ENCODE measurements around the gene SEPTIN1.
"Not testable (repeated sequence)": the region's sequence is repeated elsewhere in the genome, so short reads cannot be mapped to it uniquely, and the experiment has no call there.

Gene SEPTIN1

DNA sequence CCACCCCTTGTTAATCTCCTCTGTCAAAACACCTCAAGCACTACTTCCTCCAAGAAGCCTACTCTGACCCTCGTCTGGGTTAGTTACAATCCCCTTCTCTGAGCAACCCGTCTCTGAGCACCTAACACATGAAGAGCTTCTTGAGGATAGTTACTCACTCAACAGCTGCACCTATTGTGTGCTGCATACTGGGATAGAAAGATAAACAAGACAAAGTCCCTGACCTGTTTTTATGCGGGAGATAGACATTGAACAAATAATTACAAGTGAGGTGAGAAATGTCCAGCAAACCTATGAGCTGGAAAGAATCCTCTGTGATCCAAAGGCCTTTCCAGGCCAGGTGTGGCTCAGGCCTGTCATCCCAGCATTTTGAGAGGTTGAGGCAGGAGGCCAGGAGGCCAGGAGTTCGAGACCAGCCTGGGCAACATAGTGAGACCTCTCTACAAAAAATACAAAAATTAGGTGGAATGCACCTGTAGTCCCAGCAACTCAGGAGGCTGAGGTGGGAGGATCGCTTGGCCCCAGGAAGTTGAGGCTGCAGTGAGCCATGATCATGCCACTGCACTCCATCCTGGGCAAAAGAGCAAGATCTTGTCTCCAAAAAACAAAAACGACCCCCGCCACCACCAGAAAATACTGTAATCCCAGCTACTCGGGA, 19.5 kb upstream of the SEPTIN1 start:
- no peak for DNase-seq

- peak in 2 of 51 donors; percentile 40 to 60 for DNase-seq
Measured at GRCh38 chr16:30399435-30400186, 17.2 kb upstream of the SEPTIN1 start.

GRCh38 chr16:30398661-30399434, 16.5 kb upstream of the SEPTIN1 start:
- DNase-seq: no peak

DNA sequence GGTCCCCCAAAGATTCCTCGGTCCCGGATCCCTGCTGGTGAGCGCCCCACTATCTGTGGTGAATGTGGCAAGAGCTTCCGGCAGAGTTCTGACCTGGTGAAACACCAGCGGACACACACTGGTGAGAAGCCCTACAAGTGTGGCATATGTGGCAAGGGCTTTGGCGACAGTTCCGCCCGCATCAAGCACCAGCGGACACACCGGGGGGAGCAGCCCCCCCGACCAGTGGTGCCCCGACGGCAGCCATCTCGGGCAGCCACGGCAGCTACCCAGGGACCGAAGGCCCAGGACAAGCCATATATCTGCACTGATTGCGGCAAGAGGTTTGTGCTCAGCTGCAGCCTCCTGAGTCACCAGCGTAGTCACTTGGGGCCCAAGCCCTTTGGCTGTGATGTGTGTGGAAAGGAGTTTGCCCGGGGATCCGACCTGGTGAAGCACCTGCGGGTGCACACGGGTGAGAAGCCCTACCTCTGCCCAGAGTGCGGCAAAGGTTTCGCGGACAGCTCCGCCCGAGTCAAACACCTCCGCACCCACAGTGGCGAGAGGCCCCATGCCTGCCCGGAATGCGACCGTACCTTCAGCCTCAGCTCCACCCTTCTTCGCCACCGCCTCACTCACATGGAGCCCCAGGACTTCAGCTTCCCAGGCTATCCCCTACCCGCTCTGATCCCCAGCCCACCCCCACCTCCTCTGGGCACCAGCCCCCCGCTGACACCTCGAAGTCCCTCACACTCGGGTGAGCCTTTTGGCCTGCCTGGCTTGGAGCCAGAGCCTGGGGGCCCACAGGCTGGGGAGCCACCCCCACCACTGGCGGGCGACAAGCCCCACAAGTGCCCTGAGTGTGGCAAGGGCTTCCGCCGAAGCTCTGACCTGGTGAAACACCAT, 15.7 kb upstream of the SEPTIN1 start:
- no peak for DNase-seq

GRCh38 chr16:30397056-30397455, 14.7 kb upstream of the SEPTIN1 start:
- DNase-seq: no peak

DNA sequence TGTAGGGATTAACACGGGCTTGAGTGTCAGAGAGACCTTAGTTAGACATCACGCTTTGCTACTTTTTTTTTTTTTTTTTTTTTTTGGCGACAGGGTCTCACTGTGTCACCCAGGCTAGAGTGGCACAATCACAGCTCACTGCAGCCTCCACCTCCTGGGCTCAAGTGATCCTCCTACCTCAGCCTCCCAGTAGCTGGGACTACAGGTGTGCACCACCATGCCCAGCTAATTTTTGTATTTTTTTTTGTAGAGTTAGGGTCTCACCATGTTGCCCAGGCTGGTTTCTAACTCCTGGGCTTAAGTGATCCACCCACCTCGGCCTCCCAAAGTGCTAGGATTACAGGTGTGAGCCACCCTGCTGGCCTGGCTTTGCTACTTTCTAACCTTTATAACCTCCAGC, 14.3 kb upstream of the SEPTIN1 start:
- not testable (repeated sequence) for DNase-seq

DNA sequence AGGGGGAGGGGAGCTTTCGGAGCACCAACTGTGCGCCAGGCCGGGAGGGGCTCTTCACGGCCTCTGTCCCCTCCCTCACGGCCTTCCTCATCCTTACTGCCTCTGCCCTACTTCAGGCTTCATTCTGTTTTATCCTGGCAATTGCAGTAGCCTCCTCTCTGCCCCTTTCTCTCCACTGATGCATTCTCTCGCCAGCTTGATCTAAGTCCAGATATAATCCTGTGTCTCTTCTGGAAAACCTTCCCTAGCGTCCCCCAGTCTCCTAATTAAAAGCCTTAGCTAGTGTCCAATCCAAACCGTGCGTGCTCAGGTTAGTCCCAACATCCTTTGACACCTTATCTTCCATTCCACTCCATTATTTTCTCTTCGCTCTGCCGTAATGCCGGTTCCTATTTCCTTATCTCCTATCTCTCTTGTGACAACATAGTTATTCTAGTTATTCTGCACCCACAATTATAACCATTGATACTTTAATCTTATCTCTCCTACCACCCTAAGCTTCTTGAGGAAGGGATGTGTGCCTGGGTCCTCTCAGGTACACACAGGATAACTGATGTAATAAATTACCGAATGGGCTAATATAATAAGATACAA, 13.7 kb upstream of the SEPTIN1 start:
- DNase-seq: no peak

- peak in 47 of 51 donors; percentile 51 to 94 (median 84) for DNase-seq
Measured at GRCh38 chr16:30395155-30395991, 13.0 kb upstream of the SEPTIN1 start, which contains the start of gene ZNF48. ZNF48 (plus strand) TSS chr16:30395420; CDS start chr16:30395795, 375 bp downstream.

- peak in 5 of 51 donors; percentile 21 to 57 (median 45) for DNase-seq
Measured at GRCh38 chr16:30394592-30395154, 12.3 kb upstream of the SEPTIN1 start.

DNA sequence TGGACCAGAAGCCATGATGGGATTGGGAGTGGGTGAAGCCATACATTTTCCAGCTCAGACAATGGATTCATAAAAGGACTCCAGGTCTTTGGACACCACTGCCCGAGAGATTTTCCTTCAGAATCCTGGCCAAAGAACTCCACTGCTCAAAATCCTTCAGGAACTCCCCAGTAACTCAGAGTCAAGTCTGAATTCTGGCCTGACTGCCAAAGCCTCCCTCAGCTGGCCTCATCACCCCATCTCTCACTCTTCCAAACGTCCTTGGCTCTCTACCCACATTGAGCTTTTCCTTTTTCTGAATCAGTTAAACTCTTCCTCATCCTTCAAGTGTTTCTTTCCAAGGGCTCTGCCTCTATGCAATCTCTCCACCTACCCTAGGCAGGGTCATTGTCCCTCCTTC, 1.2 kb upstream of the SEPTIN1 start:
- DNase-seq: no peak

GRCh38 chr16:30381291-30382041, 895 bp downstream of the SEPTIN1 start:
- no peak for DNase-seq

DNA sequence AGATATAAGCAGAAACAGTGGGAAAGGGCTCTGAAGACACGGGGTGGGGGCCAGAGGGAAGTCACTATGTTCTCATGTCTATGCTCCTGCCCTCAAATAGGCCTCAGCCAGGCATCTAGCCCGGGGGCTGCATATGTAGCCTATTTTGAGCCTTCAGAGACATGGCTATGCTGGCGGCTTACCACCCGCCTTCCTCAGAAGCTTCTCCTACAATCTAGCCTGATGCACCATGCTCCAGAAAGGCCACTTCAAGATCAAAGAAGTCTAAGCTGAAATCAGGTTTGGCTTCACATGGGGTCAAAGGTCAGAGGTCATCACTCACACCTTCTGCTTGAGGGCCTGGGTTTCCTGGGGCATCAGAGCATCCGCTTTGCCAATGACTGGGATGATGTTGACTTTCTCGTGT, 1.6 kb downstream of the SEPTIN1 start:
- DNase-seq: no peak

- no peak for DNase-seq
Measured at GRCh38 chr16:30380072-30380802, 2.1 kb downstream of the SEPTIN1 start.

- DNase-seq: no peak
Measured at GRCh38 chr16:30379158-30379783, 3.1 kb downstream of the SEPTIN1 start.

DNA sequence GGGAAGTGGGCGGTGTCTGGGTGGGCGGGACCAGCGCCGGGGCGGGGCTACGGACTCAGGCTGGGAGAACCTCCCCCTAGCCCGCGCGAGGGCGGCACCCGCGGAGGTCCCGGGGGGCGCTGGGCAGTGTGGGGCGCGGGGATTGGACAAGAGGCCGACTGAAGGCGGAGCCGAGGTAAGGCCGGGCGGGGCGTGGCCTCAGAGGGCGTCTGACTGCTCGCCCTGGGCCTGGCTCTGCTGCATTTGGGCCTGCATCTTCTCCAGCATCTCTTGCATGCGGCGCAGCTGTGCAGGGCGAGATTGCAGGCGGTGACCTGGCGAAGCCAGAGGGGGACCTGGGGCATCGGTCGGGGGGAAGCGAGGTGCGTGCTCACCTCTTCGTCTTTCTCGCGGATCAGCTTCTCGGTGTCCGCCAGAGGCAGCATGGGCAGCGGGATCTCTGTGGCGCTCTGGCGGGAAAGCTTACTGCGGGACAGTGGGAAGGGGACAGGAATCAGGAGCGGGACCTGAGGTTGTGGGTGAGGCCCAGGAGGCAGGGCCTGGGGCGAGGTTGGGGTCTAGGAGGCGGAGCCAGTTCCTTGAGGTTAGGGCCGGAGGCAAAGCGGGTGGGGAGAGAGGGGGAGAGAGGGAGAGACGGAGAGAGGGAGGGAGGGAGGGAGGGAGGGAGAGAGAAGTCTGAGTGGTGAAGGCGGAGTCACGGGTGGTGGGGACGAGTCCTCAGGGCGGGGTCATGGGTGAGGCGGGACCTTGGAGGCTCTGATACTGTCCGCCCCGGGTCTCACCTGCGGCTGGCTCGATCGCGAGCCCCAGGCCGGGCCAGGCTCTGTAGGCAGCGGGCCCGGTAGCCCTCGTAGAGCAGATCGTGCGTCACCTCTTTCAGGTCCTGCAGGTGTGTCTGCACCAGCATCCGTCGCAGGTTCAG, 3.9 kb downstream of the SEPTIN1 start:
- peak; percentile 87 to 100 (median 99) for DNase-seq

- DNase-seq: peak in 45 of 51 donors; percentile 57 to 95 (median 88)
Measured at GRCh38 chr16:30377812-30378235, 4.5 kb downstream of the SEPTIN1 start.

All from hypothalamus (tissue), 51 donors.